ENCODE measurements around the gene RNF38. TPM values are rescaled to one million over a fixed set of nuclear protein-coding genes. Genes with fewer than 3 reads are reported as not detected.
"Not testable (repeated sequence)": the region's sequence is repeated elsewhere in the genome, so short reads cannot be mapped to it uniquely, and the experiment has no call there.

RNF38 gene
- polyA plus RNA-seq (ENCODE audit: insufficient read length in 3 of 3), result 10 to 100 TPM; 42.9 to 52.7 (median 44.3) TPM
- long read RNA-seq, donor 1, full-length matches to known transcripts, result 2 of 2 reads
- long read RNA-seq, donor 1, partial matches to known transcripts, result 0 of 2 reads
- long read RNA-seq, donor 1, other reads (novel, unspliced or antisense), result 0 of 2 reads
- long read RNA-seq, donor 2, result 0 reads
- long read RNA-seq, donor 3, partial matches to known transcripts, result 11 of 11 reads
- long read RNA-seq, donor 3, other reads (novel, unspliced or antisense), result 0 of 11 reads
- long read RNA-seq, donor 4, result 0 reads
- long read RNA-seq, donor 5, partial matches to known transcripts, result 0 of 1 reads
- long read RNA-seq, donor 5, other reads (novel, unspliced or antisense), result 0 of 1 reads
- long read RNA-seq, donor 6, result 0 reads
- long read RNA-seq, donor 7, full-length matches to known transcripts, result 1 of 1 reads
- long read RNA-seq, donor 7, partial matches to known transcripts, result 0 of 1 reads
- long read RNA-seq, donor 7, other reads (novel, unspliced or antisense), result 0 of 1 reads
- long read RNA-seq, donor 8, full-length matches to known transcripts, result 1 of 1 reads
- long read RNA-seq, donor 8, partial matches to known transcripts, result 0 of 1 reads
- long read RNA-seq, donor 8, other reads (novel, unspliced or antisense), result 0 of 1 reads
- long read RNA-seq, donor 9, result 0 reads
- long read RNA-seq, donor 10, full-length matches to known transcripts, result 3 of 3 reads
- long read RNA-seq, donor 10, partial matches to known transcripts, result 0 of 3 reads
- long read RNA-seq, donor 10, other reads (novel, unspliced or antisense), result 0 of 3 reads
- long read RNA-seq, donor 11, full-length matches to known transcripts, result 1 of 17 reads
- long read RNA-seq, donor 11, partial matches to known transcripts, result 16 of 17 reads
- long read RNA-seq, donor 11, other reads (novel, unspliced or antisense), result 0 of 17 reads
- long read RNA-seq, donor 12, full-length matches to known transcripts, result 2 of 2 reads
- long read RNA-seq, donor 12, partial matches to known transcripts, result 0 of 2 reads
- long read RNA-seq, donor 12, other reads (novel, unspliced or antisense), result 0 of 2 reads
- long read RNA-seq, donor 13, result 0 reads
- long read RNA-seq, donor 14, result 0 reads
- long read RNA-seq, donor 15, full-length matches to known transcripts, result 1 of 1 reads
- long read RNA-seq, donor 15, partial matches to known transcripts, result 0 of 1 reads
- long read RNA-seq, donor 15, other reads (novel, unspliced or antisense), result 0 of 1 reads
- long read RNA-seq, donor 16, result 0 reads

GRCh38 chr9:36399980-36400331 is at the start of gene RNF38:
Gene RNF38, minus strand, starts transcription at chr9:36400269. Its CDS starts 161 bp downstream, at chr9:36400108.
- DNase-seq, result no peak

GRCh38 chr9:36448555-36448954 is 48.5 kb upstream of the RNF38 start:
- not testable (repeated sequence) for DNase-seq

- DNase-seq, result no peak
Measured at GRCh38 chr9:36448017-36448416, 47.9 kb upstream of the RNF38 start.

- not testable (repeated sequence) for DNase-seq
Measured at GRCh38 chr9:36446678-36447077, 46.6 kb upstream of the RNF38 start.

GRCh38 chr9:36445800-36446361 is 45.8 kb upstream of the RNF38 start:
- DNase-seq, result no peak

- no peak for DNase-seq
Measured at GRCh38 chr9:36444203-36444602, 44.1 kb upstream of the RNF38 start.

- no peak for DNase-seq
Measured at GRCh38 chr9:36443581-36443980, 43.5 kb upstream of the RNF38 start.

- DNase-seq, result no peak
Measured at GRCh38 chr9:36442710-36443109, 42.6 kb upstream of the RNF38 start.

- no peak for DNase-seq
Measured at GRCh38 chr9:36441966-36442365, 41.9 kb upstream of the RNF38 start.

GRCh38 chr9:36438536-36439236 is 38.6 kb upstream of the RNF38 start:
- no peak for DNase-seq

- no peak for DNase-seq
Measured at GRCh38 chr9:36437790-36438189, 37.7 kb upstream of the RNF38 start.

- DNase-seq, result no peak
Measured at GRCh38 chr9:36436909-36437308, 36.8 kb upstream of the RNF38 start.

- DNase-seq, result no peak
Measured at GRCh38 chr9:36433386-36433785, 33.3 kb upstream of the RNF38 start.

GRCh38 chr9:36431078-36431477 is 31.0 kb upstream of the RNF38 start:
- no peak for DNase-seq

GRCh38 chr9:36426945-36427344 is 26.9 kb upstream of the RNF38 start:
- DNase-seq, result no peak

GRCh38 chr9:36426348-36426747 is 26.3 kb upstream of the RNF38 start:
- DNase-seq, result no peak

- no peak for DNase-seq
Measured at GRCh38 chr9:36424289-36425055, 24.4 kb upstream of the RNF38 start.

GRCh38 chr9:36423206-36423605 is 23.1 kb upstream of the RNF38 start:
- DNase-seq, result no peak

- DNase-seq, result no peak
Measured at GRCh38 chr9:36416890-36417289, 16.8 kb upstream of the RNF38 start.

- no peak for DNase-seq
Measured at GRCh38 chr9:36415822-36416525, 15.9 kb upstream of the RNF38 start.
